ENCODE measurements around the gene SLC47A2.

SLC47A2 gene

DNA sequence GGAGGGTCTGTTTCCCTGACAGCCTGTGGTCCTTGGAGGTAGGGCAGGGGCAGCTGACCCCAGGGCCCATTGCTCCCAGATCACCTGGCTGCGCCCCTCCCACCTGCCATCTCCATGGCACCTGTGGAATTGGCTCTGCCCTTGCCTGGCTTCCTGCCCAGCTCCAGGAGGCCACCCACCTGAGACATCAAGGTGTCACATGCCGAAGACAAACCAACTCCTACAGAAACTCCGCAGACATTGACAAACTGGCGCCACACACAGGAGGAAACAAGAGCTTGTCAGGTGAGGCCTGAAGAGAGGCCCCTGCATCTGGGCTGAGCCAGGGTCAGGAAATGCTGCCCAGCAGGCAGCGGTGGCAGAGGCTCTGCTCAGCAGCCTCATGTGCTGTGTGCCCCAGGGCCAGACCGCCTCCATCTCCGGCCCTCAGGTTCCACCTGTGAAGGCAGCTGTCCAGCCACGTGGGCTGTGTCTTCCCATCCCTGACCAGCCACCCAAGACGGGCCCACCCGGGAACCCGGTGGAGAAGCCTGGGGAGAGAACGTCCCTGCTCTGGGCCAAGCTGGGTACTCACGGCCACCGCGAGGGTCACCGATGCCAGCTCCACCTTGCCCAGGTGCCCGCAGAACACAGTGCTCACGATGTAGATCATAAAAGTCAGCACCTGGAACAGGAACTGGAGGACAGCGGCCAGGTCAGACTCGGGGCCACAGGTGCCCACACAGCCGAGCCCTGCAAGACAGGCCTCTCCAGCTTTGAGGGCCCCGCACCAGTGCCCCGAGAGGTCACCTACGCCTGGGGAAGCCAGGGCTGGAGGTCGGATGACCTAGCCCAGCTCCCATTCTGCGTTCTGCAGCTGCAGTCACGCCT lies 1.6 kb downstream of the SLC47A2 start:
- H3K27ac ChIP-seq (ENCODE audit: low read length), result no peak overlapping the region
- no peaks in the 10 kb centered on the region for H4K20me1 ChIP-seq (ENCODE audit: insufficient read depth, low read length)
- H3K4me1 ChIP-seq (ENCODE audit: low read length), result no peaks in the 10 kb centered on the region
- no peak overlapping the region for H3K4me3 ChIP-seq (ENCODE audit: low read length)
- TF ChIP-seq EZH2phosphoT487 (IDR thresholded peaks at IDR 0.05; ENCODE audit: low read depth), result no peak
- TF ChIP-seq, protein P1, sequence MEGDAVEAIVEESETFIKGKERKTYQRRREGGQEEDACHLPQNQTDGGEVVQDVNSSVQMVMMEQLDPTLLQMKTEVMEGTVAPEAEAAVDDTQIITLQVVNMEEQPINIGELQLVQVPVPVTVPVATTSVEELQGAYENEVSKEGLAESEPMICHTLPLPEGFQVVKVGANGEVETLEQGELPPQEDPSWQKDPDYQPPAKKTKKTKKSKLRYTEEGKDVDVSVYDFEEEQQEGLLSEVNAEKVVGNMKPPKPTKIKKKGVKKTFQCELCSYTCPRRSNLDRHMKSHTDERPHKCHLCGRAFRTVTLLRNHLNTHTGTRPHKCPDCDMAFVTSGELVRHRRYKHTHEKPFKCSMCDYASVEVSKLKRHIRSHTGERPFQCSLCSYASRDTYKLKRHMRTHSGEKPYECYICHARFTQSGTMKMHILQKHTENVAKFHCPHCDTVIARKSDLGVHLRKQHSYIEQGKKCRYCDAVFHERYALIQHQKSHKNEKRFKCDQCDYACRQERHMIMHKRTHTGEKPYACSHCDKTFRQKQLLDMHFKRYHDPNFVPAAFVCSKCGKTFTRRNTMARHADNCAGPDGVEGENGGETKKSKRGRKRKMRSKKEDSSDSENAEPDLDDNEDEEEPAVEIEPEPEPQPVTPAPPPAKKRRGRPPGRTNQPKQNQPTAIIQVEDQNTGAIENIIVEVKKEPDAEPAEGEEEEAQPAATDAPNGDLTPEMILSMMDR (IDR thresholded peaks at IDR 0.05; ENCODE audit: low read depth, low read length), result no peak
- H3K9me3 ChIP-seq (ENCODE audit: insufficient read depth, low read length), result no peaks in the 10 kb centered on the region
- no peaks in the 10 kb centered on the region for H3K36me3 ChIP-seq (replicated peaks; ENCODE audit: low read depth, low read length)
- H3K9ac ChIP-seq (ENCODE audit: low read length), result no peak overlapping the region
- no peaks in the 10 kb centered on the region for H3K27me3 ChIP-seq (ENCODE audit: low read depth, low read length)
- H3K4me2 ChIP-seq (ENCODE audit: low read length), result no peak overlapping the region
- no peaks in the 10 kb centered on the region for H3K79me2 ChIP-seq (ENCODE audit: low read length)
- H2AFZ ChIP-seq (ENCODE audit: low read depth, low read length), result no peak overlapping the region

DNA sequence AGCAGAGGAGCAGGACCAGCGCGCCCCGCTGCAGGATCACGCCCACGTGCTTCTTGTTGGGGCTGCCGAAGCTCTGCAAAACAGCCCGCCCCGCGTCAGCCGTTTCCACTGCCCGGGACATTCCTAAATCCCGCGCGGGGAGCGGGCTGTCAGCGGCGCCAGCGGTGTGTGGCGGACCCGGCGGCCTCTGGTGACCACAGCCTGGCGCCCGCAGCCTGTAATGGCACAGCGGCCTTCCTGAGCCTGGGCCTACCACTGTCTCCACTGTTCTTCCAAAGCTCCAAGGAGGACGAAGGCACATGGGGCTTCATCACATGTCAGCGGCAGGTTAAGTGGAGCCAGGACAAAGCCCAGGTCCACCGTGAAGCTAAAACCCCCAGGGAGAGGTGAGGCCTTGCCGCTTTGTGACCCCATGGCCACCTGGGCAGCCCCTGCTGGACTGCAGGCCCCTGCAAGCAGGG lies 2.5 kb downstream of the SLC47A2 start:
- Histone ChIP-seq H3K9ac (ENCODE audit: low read length) (no peak overlapping the region), H4K20me1 (ENCODE audit: insufficient read depth, low read length) (no peaks in the 10 kb centered on the region), H3K4me2 (ENCODE audit: low read length) (no peak overlapping the region), H3K4me3 (ENCODE audit: low read length) (no peak overlapping the region), H3K9me3 (ENCODE audit: insufficient read depth, low read length) (no peaks in the 10 kb centered on the region), H3K27me3 (ENCODE audit: low read depth, low read length) (no peaks in the 10 kb centered on the region), H3K79me2 (ENCODE audit: low read length) (no peaks in the 10 kb centered on the region), H2AFZ (ENCODE audit: low read depth, low read length) (no peak overlapping the region), H3K36me3 (replicated peaks; ENCODE audit: low read depth, low read length) (no peaks in the 10 kb centered on the region), H3K27ac (ENCODE audit: low read length) (no peak overlapping the region), H3K4me1 (ENCODE audit: low read length) (no peaks in the 10 kb centered on the region)
- TF ChIP-seq, protein P1 (IDR thresholded peaks at IDR 0.05; ENCODE audit: low read depth, low read length), result no peak
- TF ChIP-seq EZH2phosphoT487 (IDR thresholded peaks at IDR 0.05; ENCODE audit: low read depth), result no peak

- Histone ChIP-seq H3K4me1 (ENCODE audit: low read length) (no peaks in the 10 kb centered on the region), H3K9ac (ENCODE audit: low read length) (no peak overlapping the region), H4K20me1 (ENCODE audit: insufficient read depth, low read length) (no peaks in the 10 kb centered on the region), H3K27ac (ENCODE audit: low read length) (no peak overlapping the region), H2AFZ (ENCODE audit: low read depth, low read length) (no peak overlapping the region), H3K27me3 (ENCODE audit: low read depth, low read length) (no peaks in the 10 kb centered on the region), H3K4me2 (ENCODE audit: low read length) (no peak overlapping the region), H3K4me3 (ENCODE audit: low read length) (no peak overlapping the region), H3K79me2 (ENCODE audit: low read length) (no peaks in the 10 kb centered on the region), H3K9me3 (ENCODE audit: insufficient read depth, low read length) (no peaks in the 10 kb centered on the region), H3K36me3 (replicated peaks; ENCODE audit: low read depth, low read length) (no peaks in the 10 kb centered on the region)
- TF ChIP-seq, protein P1 (IDR thresholded peaks at IDR 0.05; ENCODE audit: low read depth, low read length), result no peak
- TF ChIP-seq EZH2phosphoT487 (IDR thresholded peaks at IDR 0.05; ENCODE audit: low read depth), result no peak
These were observed 2.9 kb downstream of the SLC47A2 start for GRCh38 chr17:19713462-19713861.

DNA sequence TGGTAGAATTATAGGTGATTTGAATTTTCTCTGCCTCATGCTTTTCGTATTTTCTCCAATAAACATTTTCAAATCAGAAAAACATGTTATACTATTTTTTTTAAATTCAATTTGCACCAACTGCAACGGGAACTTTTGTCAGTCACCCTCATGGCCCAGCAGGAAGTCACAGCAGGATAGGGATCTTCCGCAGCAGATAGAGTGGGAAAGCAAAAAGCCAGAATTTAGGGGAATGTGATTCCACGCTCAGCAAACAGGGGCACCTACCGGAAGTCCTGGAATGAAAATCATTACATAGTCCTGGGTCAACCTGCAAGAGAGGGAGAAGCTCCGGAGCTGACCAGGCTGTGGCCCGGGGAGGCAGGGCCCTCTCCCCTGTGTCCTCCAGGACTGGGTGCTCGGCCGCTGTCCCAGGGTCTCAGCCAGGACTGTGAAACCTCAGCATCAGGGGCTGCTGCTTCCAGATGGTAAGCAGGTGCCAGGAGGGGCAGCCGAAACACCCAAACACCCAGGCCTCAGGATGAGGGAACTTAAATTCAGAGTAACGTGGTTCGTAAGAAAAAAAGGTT lies 3.9 kb downstream of the SLC47A2 start:
- no peak overlapping the region for H3K4me2 ChIP-seq (ENCODE audit: low read length)
- H3K36me3 ChIP-seq (replicated peaks; ENCODE audit: low read depth, low read length), result no peaks in the 10 kb centered on the region
- no peak overlapping the region for H3K27ac ChIP-seq (ENCODE audit: low read length)
- H3K27me3 ChIP-seq (ENCODE audit: low read depth, low read length), result no peaks in the 10 kb centered on the region
- no peak overlapping the region for H2AFZ ChIP-seq (ENCODE audit: low read depth, low read length)
- H3K9me3 ChIP-seq (ENCODE audit: insufficient read depth, low read length), result no peaks in the 10 kb centered on the region
- H4K20me1 ChIP-seq (ENCODE audit: insufficient read depth, low read length), result no peaks in the 10 kb centered on the region
- TF ChIP-seq EZH2phosphoT487 (IDR thresholded peaks at IDR 0.05; ENCODE audit: low read depth), result no peak
- TF ChIP-seq, protein P1 (IDR thresholded peaks at IDR 0.05; ENCODE audit: low read depth, low read length), result no peak
- H3K79me2 ChIP-seq (ENCODE audit: low read length), result no peaks in the 10 kb centered on the region
- H3K4me3 ChIP-seq (ENCODE audit: low read length), result no peak overlapping the region
- H3K4me1 ChIP-seq (ENCODE audit: low read length), result no peaks in the 10 kb centered on the region
- no peak overlapping the region for H3K9ac ChIP-seq (ENCODE audit: low read length)
